Lower leg skin (tissue), 3 donors: ENCODE measurements around the gene SVIP.

ENCODE experiments used
- CTCF ChIP-seq, 3 donors: fragments of 450-650 bp; IDR thresholded peaks; one replicate each; pipeline ENCODE4 v1.5.1; 2016; ENCODE audit warnings: antibody characterized with exemption in 3 of 3, mild to moderate bottlenecking in 3 of 3, moderate library complexity in 2 of 3
- POLR2A ChIP-seq, 2 donors: fragments of 450-650 bp; IDR thresholded peaks; one replicate each; pipeline ENCODE4 v1.6.1; 2016 to 2017; ENCODE audit warnings: antibody characterized with exemption in 2 of 2, mild to moderate bottlenecking in 1 of 2, moderate library complexity in 1 of 2

GRCh38 chr11:22809893-22810292, 19.7 kb downstream of the SVIP start:
- TF ChIP-seq POLR2A (IDR thresholded peaks at IDR 0.05) (no peak), CTCF (IDR thresholded peaks at IDR 0.05) (no peak)
